ENCODE results near the gene FGFBP1. TPM values are rescaled to one million over a fixed set of nuclear protein-coding genes. Genes with fewer than 3 reads are reported as not detected.

Gene FGFBP1
- total and polyA plus RNA-seq, 2 donors from 2014 or later: 1.2 to 6.9 TPM

DNA sequence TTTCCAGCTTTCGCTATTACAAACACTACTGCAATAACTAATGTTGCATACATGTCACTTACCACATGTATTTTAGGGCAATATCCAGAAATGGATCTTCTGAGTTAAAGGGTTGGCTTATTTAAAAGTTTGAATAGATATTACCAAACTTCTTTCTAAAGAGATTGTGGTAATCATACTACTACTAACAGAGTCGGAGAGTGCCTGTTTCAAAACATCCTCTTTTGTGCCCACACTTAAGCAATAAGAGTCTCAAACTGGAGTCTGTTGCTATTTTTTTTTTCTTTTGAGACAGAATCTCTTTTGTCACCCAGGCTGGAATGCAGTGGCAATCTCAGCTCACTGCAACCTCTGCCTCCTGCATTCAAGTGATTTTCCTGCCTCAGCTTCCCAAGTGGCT lies 35.8 kb downstream of the FGFBP1 start:
- no peak overlapping the region for H3K9ac ChIP-seq (ENCODE audit: low read length in 3 of 3)
- TF ChIP-seq, protein P1, sequence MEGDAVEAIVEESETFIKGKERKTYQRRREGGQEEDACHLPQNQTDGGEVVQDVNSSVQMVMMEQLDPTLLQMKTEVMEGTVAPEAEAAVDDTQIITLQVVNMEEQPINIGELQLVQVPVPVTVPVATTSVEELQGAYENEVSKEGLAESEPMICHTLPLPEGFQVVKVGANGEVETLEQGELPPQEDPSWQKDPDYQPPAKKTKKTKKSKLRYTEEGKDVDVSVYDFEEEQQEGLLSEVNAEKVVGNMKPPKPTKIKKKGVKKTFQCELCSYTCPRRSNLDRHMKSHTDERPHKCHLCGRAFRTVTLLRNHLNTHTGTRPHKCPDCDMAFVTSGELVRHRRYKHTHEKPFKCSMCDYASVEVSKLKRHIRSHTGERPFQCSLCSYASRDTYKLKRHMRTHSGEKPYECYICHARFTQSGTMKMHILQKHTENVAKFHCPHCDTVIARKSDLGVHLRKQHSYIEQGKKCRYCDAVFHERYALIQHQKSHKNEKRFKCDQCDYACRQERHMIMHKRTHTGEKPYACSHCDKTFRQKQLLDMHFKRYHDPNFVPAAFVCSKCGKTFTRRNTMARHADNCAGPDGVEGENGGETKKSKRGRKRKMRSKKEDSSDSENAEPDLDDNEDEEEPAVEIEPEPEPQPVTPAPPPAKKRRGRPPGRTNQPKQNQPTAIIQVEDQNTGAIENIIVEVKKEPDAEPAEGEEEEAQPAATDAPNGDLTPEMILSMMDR (IDR thresholded peaks at IDR 0.05; ENCODE audit: borderline replicate concordance, extremely low read depth, insufficient read depth): no peak
- no peaks in the 10 kb centered on the region for H3K27me3 ChIP-seq (ENCODE audit: control insufficient read depth, insufficient read depth, low read length)
- no peaks in the 10 kb centered on the region for H3K36me3 ChIP-seq (ENCODE audit: control insufficient read depth in 2 of 3, insufficient read depth in 3 of 3, low read length in 3 of 3)
- DNase-seq: no peak
- no peaks in the 10 kb centered on the region for H3K9me3 ChIP-seq (ENCODE audit: control insufficient read depth in 2 of 3, insufficient read depth in 1 of 3, low read length in 3 of 3)
- H3K27ac ChIP-seq (ENCODE audit: low read depth in 2 of 2, low read length in 2 of 2): no peak overlapping the region
- no peak overlapping the region for H3K4me3 ChIP-seq (ENCODE audit: low read length in 3 of 3)
- intact Hi-C loops (cut with DNase I): no loop called here
- FAIRE-seq: no peak
- H3K4me1 ChIP-seq (ENCODE audit: control insufficient read depth in 2 of 3, insufficient read depth in 2 of 3, low read depth in 1 of 3, low read length in 3 of 3): no peaks in the 10 kb centered on the region

DNA sequence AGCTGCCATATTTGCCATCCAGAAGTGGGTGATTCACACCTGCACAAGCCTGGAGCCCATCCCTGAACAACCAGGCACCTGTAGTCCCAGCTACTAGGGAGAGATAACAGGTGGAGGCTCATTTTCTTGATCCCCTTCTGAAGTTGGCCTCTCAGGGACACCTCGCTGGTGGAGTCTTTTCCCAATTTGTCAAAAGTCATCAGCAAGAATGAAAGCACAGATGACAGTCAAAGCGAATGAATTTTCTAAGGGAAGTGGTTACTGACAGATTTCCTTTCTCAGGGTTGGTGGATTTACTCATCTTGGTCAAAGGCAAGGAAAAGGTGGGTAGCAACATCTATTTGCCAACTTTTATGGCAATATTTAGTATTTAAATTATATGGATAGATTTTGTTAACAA lies 36.5 kb downstream of the FGFBP1 start:
- Histone ChIP-seq H3K27ac (ENCODE audit: low read depth in 2 of 2, low read length in 2 of 2) (no peak overlapping the region), H3K9me3 (ENCODE audit: control insufficient read depth in 2 of 3, insufficient read depth in 1 of 3, low read length in 3 of 3) (no peaks in the 10 kb centered on the region), H3K4me1 (ENCODE audit: control insufficient read depth in 2 of 3, insufficient read depth in 2 of 3, low read depth in 1 of 3, low read length in 3 of 3) (no peaks in the 10 kb centered on the region), H3K27me3 (ENCODE audit: control insufficient read depth, insufficient read depth, low read length) (no peaks in the 10 kb centered on the region), H3K9ac (ENCODE audit: low read length in 3 of 3) (no peak overlapping the region), H3K4me3 (ENCODE audit: low read length in 3 of 3) (no peak overlapping the region), H3K36me3 (ENCODE audit: control insufficient read depth in 2 of 3, insufficient read depth in 3 of 3, low read length in 3 of 3) (no peaks in the 10 kb centered on the region)
- FAIRE-seq (no peak), DNase-seq (no peak)
- TF ChIP-seq, protein P1 (IDR thresholded peaks at IDR 0.05; ENCODE audit: borderline replicate concordance, extremely low read depth, insufficient read depth): no peak
- intact Hi-C loops (cut with DNase I): no loop called here

DNA sequence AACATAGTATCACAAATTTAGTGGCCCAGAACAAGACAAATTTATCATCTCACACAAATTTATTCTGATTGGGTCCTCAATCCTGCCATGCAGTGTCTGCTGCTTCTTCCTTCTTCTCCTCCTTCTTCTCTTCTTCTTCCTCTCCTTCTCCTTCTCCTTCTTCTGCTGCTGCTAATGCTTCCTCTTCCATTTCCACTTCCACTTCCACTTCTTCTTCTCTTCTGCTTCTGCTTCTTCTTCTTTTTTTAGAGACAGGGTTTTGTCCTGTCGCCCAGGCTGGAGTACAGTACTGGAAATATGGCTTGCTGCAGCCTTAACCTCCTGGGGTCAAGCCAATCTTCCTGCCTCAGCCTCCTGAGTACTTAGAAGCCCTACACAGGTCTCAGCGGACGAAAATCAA lies 37.5 kb downstream of the FGFBP1 start:
- H3K27me3 ChIP-seq (ENCODE audit: control insufficient read depth, insufficient read depth, low read length): no peaks in the 10 kb centered on the region
- H3K9me3 ChIP-seq (ENCODE audit: control insufficient read depth in 2 of 3, insufficient read depth in 1 of 3, low read length in 3 of 3): no peaks in the 10 kb centered on the region
- no peak for DNase-seq
- intact Hi-C loops (cut with DNase I): no loop called here
- H3K9ac ChIP-seq (ENCODE audit: low read length in 3 of 3): no peak overlapping the region
- H3K4me1 ChIP-seq (ENCODE audit: control insufficient read depth in 2 of 3, insufficient read depth in 2 of 3, low read depth in 1 of 3, low read length in 3 of 3): no peaks in the 10 kb centered on the region
- H3K36me3 ChIP-seq (ENCODE audit: control insufficient read depth in 2 of 3, insufficient read depth in 3 of 3, low read length in 3 of 3): no peaks in the 10 kb centered on the region
- TF ChIP-seq, protein P1 (IDR thresholded peaks at IDR 0.05; ENCODE audit: borderline replicate concordance, extremely low read depth, insufficient read depth): no peak
- no peak overlapping the region for H3K4me3 ChIP-seq (ENCODE audit: low read length in 3 of 3)
- no peak overlapping the region for H3K27ac ChIP-seq (ENCODE audit: low read depth in 2 of 2, low read length in 2 of 2)
- no peak for FAIRE-seq

DNA sequence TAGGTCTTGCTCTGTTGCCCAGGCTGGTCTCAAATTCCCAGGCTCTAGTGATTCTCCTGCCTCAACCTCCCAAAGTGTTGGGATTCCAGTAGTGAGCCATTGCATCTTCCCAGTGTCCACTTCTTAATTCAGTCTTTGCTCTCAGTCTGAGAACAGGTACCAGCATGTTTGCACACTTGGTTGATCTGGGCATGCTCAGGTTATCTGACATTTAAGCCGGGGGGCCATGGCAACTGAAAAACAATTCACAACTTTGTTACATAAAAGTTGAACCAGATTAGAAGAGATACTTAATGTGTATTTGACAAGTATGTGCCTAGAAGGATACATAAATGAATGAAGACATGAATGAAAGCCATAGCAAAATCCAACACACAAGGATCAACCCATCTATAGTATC lies 39.0 kb downstream of the FGFBP1 start:
- TF ChIP-seq, protein P1 (IDR thresholded peaks at IDR 0.05; ENCODE audit: borderline replicate concordance, extremely low read depth, insufficient read depth): no peak
- no peak for FAIRE-seq
- H3K9me3 ChIP-seq (ENCODE audit: control insufficient read depth in 2 of 3, insufficient read depth in 1 of 3, low read length in 3 of 3): no peaks in the 10 kb centered on the region
- no peak for DNase-seq
- no peaks in the 10 kb centered on the region for H3K4me1 ChIP-seq (ENCODE audit: control insufficient read depth in 2 of 3, insufficient read depth in 2 of 3, low read depth in 1 of 3, low read length in 3 of 3)
- H3K9ac ChIP-seq (ENCODE audit: low read length in 3 of 3): no peak overlapping the region
- no peaks in the 10 kb centered on the region for H3K36me3 ChIP-seq (ENCODE audit: control insufficient read depth in 2 of 3, insufficient read depth in 3 of 3, low read length in 3 of 3)
- H3K27me3 ChIP-seq (ENCODE audit: control insufficient read depth, insufficient read depth, low read length): no peaks in the 10 kb centered on the region
- intact Hi-C loops (cut with DNase I): no loop called here
- H3K27ac ChIP-seq (ENCODE audit: low read depth in 2 of 2, low read length in 2 of 2): no peak overlapping the region
- no peak overlapping the region for H3K4me3 ChIP-seq (ENCODE audit: low read length in 3 of 3)

Data from kidney (tissue), 14 donors.